HG02981 (cell line): ENCODE measurements around the gene SCN8A.

Experiments used
- ATAC-seq: cut with Tn5 transposase; IDR thresholded peaks from one replicate; pipeline ENCODE4 v1.9.1; 2021; ENCODE audit warnings: mild to moderate bottlenecking, moderate library complexity; ENCODE audit not compliant: unreplicated experiment

SCN8A gene

GRCh38 chr12:51666696-51667095 is 75.7 kb downstream of the SCN8A start:
- no peak for ATAC-seq

GRCh38 chr12:51667269-51667668 is 76.2 kb downstream of the SCN8A start:
- no peak for ATAC-seq

GRCh38 chr12:51669271-51669670 is 78.2 kb downstream of the SCN8A start:
- no peak for ATAC-seq

GRCh38 chr12:51669996-51670395 is 79.0 kb downstream of the SCN8A start:
- no peak for ATAC-seq

GRCh38 chr12:51672334-51672733 is 81.3 kb downstream of the SCN8A start:
- ATAC-seq = no peak

- no peak for ATAC-seq
Measured at GRCh38 chr12:51675071-51675803, 84.2 kb downstream of the SCN8A start.

GRCh38 chr12:51676875-51677274 is 85.8 kb downstream of the SCN8A start:
- ATAC-seq = no peak

GRCh38 chr12:51677284-51677968 is 86.4 kb downstream of the SCN8A start:
- no peak for ATAC-seq

GRCh38 chr12:51678086-51678724 is 87.2 kb downstream of the SCN8A start:
- no peak for ATAC-seq

GRCh38 chr12:51682981-51683380 is 91.9 kb downstream of the SCN8A start:
- no peak for ATAC-seq

GRCh38 chr12:51683763-51684357 is 92.8 kb downstream of the SCN8A start:
- ATAC-seq = no peak

- ATAC-seq = no peak
Measured at GRCh38 chr12:51686727-51687126, 95.7 kb downstream of the SCN8A start.

- ATAC-seq = no peak
Measured at GRCh38 chr12:51687177-51687576, 96.1 kb downstream of the SCN8A start.

GRCh38 chr12:51687614-51688013 is 96.6 kb downstream of the SCN8A start:
- ATAC-seq = no peak

- no peak for ATAC-seq
Measured at GRCh38 chr12:51689983-51690382, 99.0 kb downstream of the SCN8A start.

GRCh38 chr12:51692016-51692415 is 101.0 kb downstream of the SCN8A start:
- no peak for ATAC-seq

- no peak for ATAC-seq
Measured at GRCh38 chr12:51693569-51693968, 102.5 kb downstream of the SCN8A start.

- ATAC-seq = no peak
Measured at GRCh38 chr12:51694146-51694545, 103.1 kb downstream of the SCN8A start.

GRCh38 chr12:51695241-51696010 is 104.4 kb downstream of the SCN8A start:
- no peak for ATAC-seq

GRCh38 chr12:51699219-51699618 is 108.2 kb downstream of the SCN8A start:
- ATAC-seq = no peak

- no peak for ATAC-seq
Measured at GRCh38 chr12:51700887-51701286, 109.9 kb downstream of the SCN8A start.
